SU-DHL-6 (cell line): Measurements from ENCODE around the gene ZFP1.
"Not testable (repeated sequence)": the region's sequence is repeated elsewhere in the genome, so short reads cannot be mapped to it uniquely, and the experiment has no call there.

Experiments used
- H2AFZ ChIP-seq: fragments of 200-600 bp; sonication (generic); 2 replicates; pipeline ENCODE4 v1.6.1; 2014; ENCODE audit warnings: low read depth, mild to moderate bottlenecking, moderate library complexity, mixed read lengths, antibody characterized with exemption, low read length; ENCODE audit not compliant: severe bottlenecking
- H3F3A ChIP-seq: fragments of 200-600 bp; shearing (Covaris generic); 2 replicates; pipeline ENCODE4 v1.6.0; 2016; ENCODE audit warnings: antibody characterized with exemption, mild to moderate bottlenecking; ENCODE audit not compliant: insufficient read depth
- H3K27ac ChIP-seq: fragments of 200-600 bp; sonication (generic); 2 replicates; pipeline ENCODE4 v1.5.1; 2016; ENCODE audit warnings: low read depth, mild to moderate bottlenecking, low read length, moderate library complexity, mixed read lengths
- H3K27me3 ChIP-seq: fragments of 200-600 bp; sonication (generic), shearing (Covaris generic); 2 replicates; pipeline ENCODE4 v1.6.0; 2014; ENCODE audit warnings: mild to moderate bottlenecking, low read length
- H3K36me3 ChIP-seq: fragments of 200-600 bp; sonication (generic); 2 replicates; pipeline ENCODE4 v1.6.1; 2014; ENCODE audit warnings: mild to moderate bottlenecking, low read length, mixed read lengths
- H3K4me2 ChIP-seq: fragments of 300-600, 200-600 bp; shearing (Covaris generic), sonication (generic); 2 replicates; pipeline ENCODE4 v1.6.0; 2014; ENCODE audit warnings: low read length, low read depth, mild to moderate bottlenecking; ENCODE audit not compliant: poor library complexity, severe bottlenecking
- H3K4me3 ChIP-seq: fragments of 200-600 bp; sonication (generic); 2 replicates; pipeline ENCODE4 v1.5.1; 2014; ENCODE audit warnings: antibody characterized with exemption, low read length, mild to moderate bottlenecking, mixed read lengths; ENCODE audit not compliant: insufficient read depth, poor library complexity, severe bottlenecking
- H3K79me2 ChIP-seq: fragments of 200-600 bp; sonication (generic); 2 replicates; pipeline ENCODE4 v1.6.1; 2014; ENCODE audit warnings: mild to moderate bottlenecking, low read length, moderate library complexity; ENCODE audit not compliant: insufficient read depth
- H3K9ac ChIP-seq: fragments of 200-600 bp; sonication (generic); 2 replicates; pipeline ENCODE4 v1.7.0; 2014; ENCODE audit warnings: mild to moderate bottlenecking, low read length
- H3K9me2 ChIP-seq: fragments of 200-600 bp; sonication (generic); replicated peaks from 2 replicates; pipeline ENCODE4 v1.6.1; 2014; ENCODE audit warnings: low read length; ENCODE audit not compliant: insufficient read depth
- H3K9me3 ChIP-seq: fragments of 200-600 bp; sonication (generic); 2 replicates; pipeline ENCODE4 v1.6.1; 2014; ENCODE audit warnings: low read length, mixed read lengths; ENCODE audit not compliant: insufficient read depth
- H4K20me1 ChIP-seq: fragments of 200-600 bp; sonication (generic); 2 replicates; pipeline ENCODE4 v1.6.1; 2014; ENCODE audit warnings: low read depth, mild to moderate bottlenecking, antibody characterized with exemption, low read length, moderate library complexity, mixed read lengths
- CTCF ChIP-seq: fragments of 200-600 bp; sonication (generic); IDR thresholded peaks from one replicate; pipeline ENCODE4 v1.5.1; 2017; ENCODE audit warnings: antibody characterized with exemption, mild to moderate bottlenecking, low read length, moderate library complexity; ENCODE audit not compliant: insufficient read depth, poor library complexity, severe bottlenecking
- EZH2phosphoT487 ChIP-seq: fragments of 200-600 bp; sonication (generic), shearing (Covaris generic); conservative IDR thresholded peaks from 2 replicates; pipeline ENCODE4 v1.6.1; 2018; ENCODE audit warnings: mild to moderate bottlenecking, antibody characterized with exemption, low read length, moderate library complexity, mixed read lengths

ZFP1 gene

GRCh38 chr16:75208861-75209505, 60.7 kb downstream of the ZFP1 start:
- H3K4me2 ChIP-seq = no peak overlapping the region
- H2AFZ ChIP-seq = no peak overlapping the region
- H3F3A ChIP-seq = no peaks in the 10 kb centered on the region
- H3K79me2 ChIP-seq = no peaks in the 10 kb centered on the region
- H3K9me3 ChIP-seq = no peaks in the 10 kb centered on the region
- no peak overlapping the region for H3K27ac ChIP-seq
- H3K4me3 ChIP-seq = no peak overlapping the region
- H3K9ac ChIP-seq = no peak overlapping the region
- no peak for TF ChIP-seq EZH2phosphoT487
- no peak for TF ChIP-seq CTCF
- no peaks in the 10 kb centered on the region for H3K36me3 ChIP-seq
- H4K20me1 ChIP-seq = no peaks in the 10 kb centered on the region
- no peaks in the 10 kb centered on the region for H3K9me2 ChIP-seq
- H3K27me3 ChIP-seq = no peaks in the 10 kb centered on the region

GRCh38 chr16:75209514-75209913, 61.2 kb downstream of the ZFP1 start:
- not testable (repeated sequence) for H3K9me3 ChIP-seq, H3K79me2 ChIP-seq, H4K20me1 ChIP-seq

GRCh38 chr16:75209944-75210343, 61.6 kb downstream of the ZFP1 start:
- Histone ChIP-seq H3K79me2 (no peaks in the 10 kb centered on the region), H3F3A (no peaks in the 10 kb centered on the region), H4K20me1 (no peaks in the 10 kb centered on the region), H3K9me2 (no peaks in the 10 kb centered on the region), H3K4me2 (no peak overlapping the region), H2AFZ (no peak overlapping the region), H3K27me3 (no peaks in the 10 kb centered on the region), H3K4me3 (no peak overlapping the region), H3K9ac (no peak overlapping the region), H3K36me3 (no peaks in the 10 kb centered on the region), H3K27ac (no peak overlapping the region), H3K9me3 (no peaks in the 10 kb centered on the region)
- TF ChIP-seq CTCF = no peak
- no peak for TF ChIP-seq EZH2phosphoT487

More at GRCh38 chr16:75209514-75209913, 61.2 kb downstream of the ZFP1 start:
- not testable (repeated sequence) for H3K27ac ChIP-seq, H3K36me3 ChIP-seq, H3K9ac ChIP-seq, H3K4me3 ChIP-seq, H3F3A ChIP-seq, H3K9me2 ChIP-seq, H3K27me3 ChIP-seq, H2AFZ ChIP-seq, H3K4me2 ChIP-seq

- H3K27ac ChIP-seq, H4K20me1 ChIP-seq, H3F3A ChIP-seq, H3K27me3 ChIP-seq, H3K9ac ChIP-seq, H3K4me3 ChIP-seq, H3K9me2 ChIP-seq, H2AFZ ChIP-seq, H3K4me2 ChIP-seq, H3K36me3 ChIP-seq, H3K79me2 ChIP-seq, H3K9me3 ChIP-seq: not testable (repeated sequence)
These were observed 63.0 kb downstream of the ZFP1 start for GRCh38 chr16:75211286-75211685.
